IMR-90 (cell line): ENCODE results near the gene PTGR3. TPM values are rescaled to one million over a fixed set of nuclear protein-coding genes. Genes with fewer than 3 reads are reported as not detected.

Source experiments
- ATAC-seq: fragments of 200-7000 bp; cut with Tn5 transposase; 2 replicates; pipeline ENCODE4 v1.9.1; 2020; ENCODE audit warnings: low read depth, mild to moderate bottlenecking, moderate library complexity
- BruUV-seq: library from RNA; stranded (reverse); fragments of 400-500 nt; replicated peaks from 2 replicates; lab custom pipeline; 2021; lab: Mats Ljungman, UMichigan
- CTCF ChIA-PET: fragments of 300-600 bp; formaldehyde crosslinking; extraction: SDS; loops from one replicate; lab custom pipeline; 2021; ENCODE audit warnings: antibody characterized with exemption; lab: Yijun Ruan, JAX
- POLR2A ChIA-PET: fragments of 300-600 bp; sonication (Branson Sonifier 250); formaldehyde crosslinking; loops from one replicate; lab custom pipeline; 2022; ENCODE audit warnings: antibody characterized with exemption; ENCODE audit not compliant: unreplicated experiment; lab: Charles Lee
- DNase-seq: peaks from one replicate; pipeline ENCODE4 v3.0.0; 2013
- H2AFZ ChIP-seq: replicated peaks from 2 replicates; pipeline ENCODE3; 2013; ENCODE audit warnings: low read length, mild to moderate bottlenecking; ENCODE audit not compliant: poor library complexity
- H2AK5ac ChIP-seq: 2 replicates; pipeline ENCODE4 v1.6.1; 2013; ENCODE audit warnings: low read depth, low read length, inconsistent platforms
- H2AK9ac ChIP-seq: replicated peaks from 2 replicates; pipeline ENCODE3; 2013; ENCODE audit warnings: mild to moderate bottlenecking, low read depth, low read length, moderate library complexity; ENCODE audit not compliant: poor library complexity
- H2BK120ac ChIP-seq: 2 replicates; pipeline ENCODE4 v1.6.1; 2013; ENCODE audit warnings: low read depth, low read length, inconsistent platforms
- H2BK15ac ChIP-seq: 3 replicates; pipeline ENCODE4 v1.6.1; 2013; ENCODE audit warnings: low read depth, low read length, inconsistent platforms
- H2BK20ac ChIP-seq: 2 replicates; pipeline ENCODE4 v1.6.1; 2013; ENCODE audit warnings: low read depth, mild to moderate bottlenecking, inconsistent platforms, low read length, moderate library complexity
- H2BK5ac ChIP-seq: 2 replicates; pipeline ENCODE4 v1.6.1; 2013; ENCODE audit warnings: mild to moderate bottlenecking, low read depth, low read length, inconsistent platforms; ENCODE audit not compliant: poor library complexity, severe bottlenecking
- H3K14ac ChIP-seq: replicated peaks from 2 replicates; pipeline ENCODE4 v1.6.1; 2013; ENCODE audit warnings: low read depth, low read length, inconsistent platforms
- H3K18ac ChIP-seq: 2 replicates; pipeline ENCODE4 v1.6.1; 2013; ENCODE audit warnings: low read depth, low read length, control low read depth
- H3K23ac ChIP-seq: 2 replicates; pipeline ENCODE4 v1.6.1; 2013; ENCODE audit warnings: low read depth, low read length, inconsistent platforms
- H3K27ac ChIP-seq: 2 replicates; pipeline ENCODE4 v1.5.1; 2013; ENCODE audit warnings: mild to moderate bottlenecking, control low read depth, low read length; ENCODE audit not compliant: insufficient read depth
- H3K27me3 ChIP-seq: 2 replicates; pipeline ENCODE4 v1.6.1; 2013; ENCODE audit warnings: low read length; ENCODE audit not compliant: control insufficient read depth, insufficient read depth
- H3K36me3 ChIP-seq: 2 replicates; pipeline ENCODE4 v1.6.1; 2013; ENCODE audit warnings: low read length, mixed read lengths; ENCODE audit not compliant: control insufficient read depth, insufficient read depth
- H3K4ac ChIP-seq: 2 replicates; pipeline ENCODE4 v1.6.1; 2013; ENCODE audit warnings: low read depth, low read length, inconsistent platforms
- H3K4me1 ChIP-seq: 2 replicates; pipeline ENCODE4 v1.6.1; 2013; ENCODE audit warnings: low read length, mixed read lengths; ENCODE audit not compliant: control insufficient read depth, insufficient read depth
- H3K4me2 ChIP-seq: 2 replicates; pipeline ENCODE4 v1.6.1; 2013; ENCODE audit warnings: low read depth, mild to moderate bottlenecking, control low read depth, low read length, moderate library complexity
- H3K4me3 ChIP-seq: 2 replicates; pipeline ENCODE4 v1.5.1; 2013; ENCODE audit warnings: low read depth, mild to moderate bottlenecking, control low read depth, low read length, moderate library complexity; ENCODE audit not compliant: insufficient read depth
- H3K56ac ChIP-seq: 2 replicates; pipeline ENCODE4 v1.6.1; 2013; ENCODE audit warnings: low read length, inconsistent platforms; ENCODE audit not compliant: insufficient read depth; ENCODE audit errors: extremely low read depth
- H3K79me1 ChIP-seq, 2 experiments: 2 replicates each; pipeline ENCODE4 v1.6.1; 2013; ENCODE audit warnings: low read length in 2 of 2, inconsistent platforms in 1 of 2, low read depth in 1 of 2
- H3K9ac ChIP-seq: 2 replicates; pipeline ENCODE4 v1.6.1; 2013; ENCODE audit warnings: low read depth, low read length, control low read depth
- H3K9me1 ChIP-seq: 2 replicates; pipeline ENCODE4 v1.6.1; 2013; ENCODE audit warnings: low read length, inconsistent platforms; ENCODE audit not compliant: insufficient read depth
- H3K9me3 ChIP-seq: 2 replicates; pipeline ENCODE4 v1.6.1; 2013; ENCODE audit warnings: low read length; ENCODE audit not compliant: control insufficient read depth, insufficient read depth
- H4K20me1 ChIP-seq: 2 replicates; pipeline ENCODE4 v1.6.1; 2013; ENCODE audit warnings: low read length, inconsistent platforms; ENCODE audit not compliant: insufficient read depth
- H4K5ac ChIP-seq: 2 replicates; pipeline ENCODE4 v1.6.1; 2013; ENCODE audit warnings: mild to moderate bottlenecking, low read depth, low read length, control low read depth
- H4K8ac ChIP-seq, 2 experiments: 2 replicates each; pipeline ENCODE4 v1.6.1; 2013; ENCODE audit warnings: low read depth in 2 of 2, low read length in 2 of 2, control low read depth in 1 of 2, inconsistent platforms in 1 of 2
- H4K91ac ChIP-seq: 2 replicates; pipeline ENCODE4 v1.6.1; 2013; ENCODE audit warnings: low read depth, low read length, inconsistent platforms; ENCODE audit not compliant: insufficient read depth
- BHLHE40 ChIP-seq: fragments of 150-350 bp; IDR thresholded peaks from 2 replicates; pipeline ENCODE4 v1.6.1; 2016; ENCODE audit warnings: mild to moderate bottlenecking, low read depth, low read length
- MAZ ChIP-seq: IDR thresholded peaks from 2 replicates; pipeline ENCODE4 v1.6.1; 2012; ENCODE audit warnings: low read depth, mild to moderate bottlenecking, low read length, improper control_type of control experiment, moderate library complexity, borderline replicate concordance
- whole genome bisulfite sequencing, 2 experiments: methylation state at CpG; one replicate each; pipeline versions ENCODE4 v1.1.5 to v1.1.7; 2013; ENCODE audit warnings: missing lambda C conversion rate in 2 of 2; ENCODE audit not compliant: insufficient read length in 1 of 2; ENCODE audit errors: extremely low coverage in 2 of 2; 5-methylcytosine and 5-hydroxymethylcytosine counted together
- dilution Hi-C: fragments of 300-500 bp; cut with HindIII; formaldehyde crosslinking; loops from one replicate; pipeline ENCODE4 v1.14.3; 2018; ENCODE audit warnings: low sequenced_read_pairs; ENCODE audit not compliant: unreplicated experiment
- in situ Hi-C: fragments of 300-500 bp; cut with MboI; formaldehyde crosslinking; loops from 3 replicates; pipeline ENCODE4 v1.14.3; 2019; ENCODE audit warnings: low sequenced_read_pairs, inconsistent platforms, mixed read lengths
- intact Hi-C: fragments of 100-400 bp; cut with micrococcal nuclease; formaldehyde crosslinking; loops from 2 replicates; pipeline ENCODE4 v1.10.0; 2022
- polyA plus RNA-seq, 3 experiments: library from polyadenylated mRNA; depleted of rRNA; stranded (reverse); fragments of >200 nt; gene quantifications; 2 replicates each; pipeline ENCODE4 v1.2.3, GENCODE V29; 2012; ENCODE audit warnings: low replicate concordance in 1 of 3
- total RNA-seq: library from RNA; depleted of rRNA; stranded (reverse); fragments of >200 nt; gene quantifications from 2 replicates; pipeline ENCODE4 v1.2.3, GENCODE V29; 2012

The PTGR3 gene
- total and polyA plus RNA-seq, 2 of the 4 experiments (the other 2 are of a cell fraction) = 16.1 to 26.4 TPM

- no peak overlapping the region for H2BK15ac ChIP-seq
- intact Hi-C loops (loop anchor here (10.0 kb wide), 1 partner anchor 259 kb away; no protein-coding TSS in a partner anchor), dilution Hi-C loops (no loop called here), in situ Hi-C loops (loop anchor here (25.0 kb wide), 1 partner anchor 1159 kb away; no protein-coding TSS in a partner anchor)
- H3K27ac ChIP-seq = peak overlapping the region; percentile 97
- peak overlapping the region; percentile 98 for H3K4me2 ChIP-seq
- CTCF ChIA-PET = interaction anchor here (0.5 to 0.9 kb wide), 2 partner anchors 9 to 341 kb away, joined by 3 to 4 read pairs; no protein-coding TSS in a partner anchor
- H3K4me3 ChIP-seq = peak overlapping the region; percentile 66; the same call in 1 of the 2 replicates
- H3K14ac ChIP-seq = peak overlapping the region; percentile 44
- peaks cover 10% of the 10 kb centered on the region for H3K4me1 ChIP-seq
- H3K79me1 ChIP-seq = peaks cover 16 to 52% of the 10 kb centered on the region in 2 experiments
- H2BK120ac ChIP-seq = 0 out of 2 replicates have a peak overlapping the region, but pooled peaks have one; percentile 44
- BruUV-seq = no TSS peak
- peak overlapping the region; percentile 42 for H4K91ac ChIP-seq
- no peaks in the 10 kb centered on the region; the same call in none of the 2 replicates for H4K20me1 ChIP-seq
- TF ChIP-seq MAZ = 0 out of 2 replicates have a peak, but pooled peaks have one; percentile 20
- no peak for TF ChIP-seq BHLHE40
- 0% methylated on average over 2 of the region's 24 CpGs; no CpG with 5 or more reads in 1 of the 2 experiments for WGBS, 2 experiments
- peak overlapping the region in 1 of 2 experiments; percentile 20; a peak in 1 of 4 replicates for H4K8ac ChIP-seq
- peak overlapping the region; percentile 87 for H2AFZ ChIP-seq
- no peaks in the 10 kb centered on the region for H3K27me3 ChIP-seq
- ATAC-seq (peak; percentile 21), DNase-seq (peak; percentile 52)
- H3K9ac ChIP-seq = peak overlapping the region; percentile 94
- POLR2A ChIA-PET = interaction anchor here (0.7 kb wide), 1 partner anchor 89 kb away, joined by 3 read pairs; no protein-coding TSS in a partner anchor
- peak overlapping the region; percentile 35; the same call in 1 of the 2 replicates for H3K56ac ChIP-seq
- H2BK5ac ChIP-seq = peak overlapping the region; percentile 69
- H4K5ac ChIP-seq = peak overlapping the region; percentile 6; the same call in 1 of the 2 replicates
- H2AK5ac ChIP-seq = no peak overlapping the region
- no peaks in the 10 kb centered on the region for H3K9me3 ChIP-seq
- H3K18ac ChIP-seq = peak overlapping the region; percentile 10; the same call in 1 of the 2 replicates
- peaks cover 9% of the 10 kb centered on the region for H3K9me1 ChIP-seq
- H3K4ac ChIP-seq = peak overlapping the region; percentile 90
- peak overlapping the region; percentile 67; the same call in 1 of the 2 replicates for H2BK20ac ChIP-seq
- H2AK9ac ChIP-seq = peak overlapping the region; percentile 70
- H3K36me3 ChIP-seq = peaks cover 16% of the 10 kb centered on the region
- peak overlapping the region; percentile 90 for H3K23ac ChIP-seq
These were observed 5.3 kb downstream of the PTGR3 start for GRCh38 chr18:75203416-75204268.
